CD14-positive monocyte (primary cell): ENCODE measurements around the gene SOAT1. TPM values are rescaled to one million over a fixed set of nuclear protein-coding genes. Genes with fewer than 3 reads are reported as not detected.

ENCODE experiments used
- DNase-seq, 3 donors: peaks; one replicate each; pipeline ENCODE4 v3.0.0-alpha.2; 2011 to 2022
- H2AFZ ChIP-seq: 2 replicates; pipeline ENCODE4 v1.6.0; 2012; ENCODE audit warnings: mild to moderate bottlenecking, low read depth, low read length, inconsistent platforms; ENCODE audit not compliant: insufficient read depth, poor library complexity, severe bottlenecking
- H3K27ac ChIP-seq, 2 donors: 1 replicate in 1 of 2; 2 replicates in 1 of 2; pipeline ENCODE4 v1.5.1; 2012 to 2013; ENCODE audit warnings: low read length in 2 of 2, control low read depth in 1 of 2, inconsistent platforms in 1 of 2, low read depth in 1 of 2, mild to moderate bottlenecking in 1 of 2
- H3K27me3 ChIP-seq, 2 donors: one replicate each; pipeline versions ENCODE4 v1.6.0 to v1.6.1; 2011 to 2013; ENCODE audit warnings: low read length in 2 of 2; ENCODE audit not compliant: control insufficient read depth in 2 of 2, insufficient read depth in 2 of 2
- H3K36me3 ChIP-seq, 2 donors: replicated peaks in 1 of 2; 1 replicate in 1 of 2; 2 replicates in 1 of 2; pipeline versions ENCODE4 v1.5.1 to v1.6.1; 2012 to 2013; ENCODE audit warnings: low read length in 2 of 2, control low read depth in 1 of 2, inconsistent platforms in 1 of 2, mild to moderate bottlenecking in 1 of 2; ENCODE audit not compliant: insufficient read depth in 2 of 2, control insufficient read depth in 1 of 2
- H3K4me1 ChIP-seq, 2 donors: 1 replicate in 1 of 2; 2 replicates in 1 of 2; pipeline versions ENCODE4 v1.5.1 to v1.6.1; 2012 to 2013; ENCODE audit warnings: low read length in 2 of 2, control low read depth in 1 of 2, inconsistent platforms in 1 of 2, mild to moderate bottlenecking in 1 of 2, moderate library complexity in 1 of 2; ENCODE audit not compliant: insufficient read depth in 2 of 2, control insufficient read depth in 1 of 2
- H3K4me2 ChIP-seq: replicated peaks from 2 replicates; pipeline ENCODE3; 2012; ENCODE audit warnings: low read length, moderate library complexity, mild to moderate bottlenecking; ENCODE audit not compliant: poor library complexity, severe bottlenecking; ENCODE audit errors: extremely low read depth
- H3K4me3 ChIP-seq, 3 experiments: fragments of 200-600 bp in 1 of 3; sonication (generic) in 1 of 3; replicated peaks in 1 of 3; 1 replicate in 2 of 3; 2 replicates in 1 of 3; pipeline ENCODE4 v1.5.1; 2011 to 2013; ENCODE audit warnings: low read length in 3 of 3, mild to moderate bottlenecking in 3 of 3, control low read depth in 2 of 3, low read depth in 2 of 3, inconsistent platforms in 1 of 3, moderate library complexity in 1 of 3
- H3K79me2 ChIP-seq: 2 replicates; pipeline ENCODE4 v1.6.0; 2012; ENCODE audit warnings: mild to moderate bottlenecking, control low read depth, inconsistent platforms, low read length, moderate library complexity; ENCODE audit not compliant: insufficient read depth
- H3K9ac ChIP-seq: 2 replicates; pipeline ENCODE4 v1.6.0; 2017; ENCODE audit warnings: low read length, mild to moderate bottlenecking; ENCODE audit not compliant: insufficient read depth, poor library complexity, severe bottlenecking
- H3K9me3 ChIP-seq, 2 donors: replicated peaks in 1 of 2; 1 replicate in 1 of 2; 2 replicates in 1 of 2; pipeline versions ENCODE4 v1.5.1 to v1.6.1; 2012 to 2013; ENCODE audit warnings: low read length in 2 of 2, control low read depth in 1 of 2; ENCODE audit not compliant: control insufficient read depth in 1 of 2, insufficient read depth in 1 of 2
- H4K20me1 ChIP-seq: 2 replicates; pipeline ENCODE4 v1.6.0; 2012; ENCODE audit warnings: mild to moderate bottlenecking, low read length, control low read depth, moderate library complexity; ENCODE audit not compliant: insufficient read depth
- H3K27ac Mint-ChIP-seq, 7 donors: one replicate each; pipeline ENCODE4 v1.8.0; 2020; ENCODE audit warnings: mild to moderate bottlenecking in 7 of 7, mixed read lengths in 7 of 7, moderate library complexity in 6 of 7, inconsistent platforms in 2 of 7
- H3K27me3 Mint-ChIP-seq, 3 donors: one replicate each; pipeline ENCODE4 v1.8.0; 2021 to 2022; ENCODE audit warnings: low read depth in 3 of 3, mild to moderate bottlenecking in 3 of 3, mixed read lengths in 3 of 3, moderate library complexity in 3 of 3, inconsistent platforms in 1 of 3
- H3K36me3 Mint-ChIP-seq, 2 donors: one replicate each; pipeline ENCODE4 v1.8.0; 2020; ENCODE audit warnings: mixed read lengths in 2 of 2, inconsistent platforms in 1 of 2, mild to moderate bottlenecking in 1 of 2
- H3K4me1 Mint-ChIP-seq: one replicate; pipeline ENCODE4 v1.8.0; 2020; ENCODE audit warnings: mild to moderate bottlenecking, mixed read lengths
- H3K4me3 Mint-ChIP-seq, 2 donors: one replicate each; pipeline ENCODE4 v1.8.0; 2020; ENCODE audit warnings: mild to moderate bottlenecking in 2 of 2, mixed read lengths in 2 of 2, moderate library complexity in 1 of 2
- H3K9me3 Mint-ChIP-seq, 7 donors: one replicate each; pipeline ENCODE4 v1.8.0; 2020 to 2022; ENCODE audit warnings: mixed read lengths in 7 of 7, mild to moderate bottlenecking in 6 of 7, moderate library complexity in 6 of 7, inconsistent platforms in 2 of 7
- CTCF ChIP-seq: fragments of 200-600 bp; IDR thresholded peaks from one replicate; pipeline ENCODE4 v1.8.0; 2022; ENCODE audit warnings: antibody characterized with exemption, mild to moderate bottlenecking
- WGBS: methylation state at CpG from one replicate; pipeline ENCODE4 v1.1.5; 2013; ENCODE audit warnings: missing lambda C conversion rate; ENCODE audit not compliant: insufficient coverage; 5-methylcytosine and 5-hydroxymethylcytosine counted together
- intact Hi-C, 2 donors: fragments of 100-400 bp; cut with micrococcal nuclease; formaldehyde crosslinking; loops; one replicate each; pipeline versions ENCODE4 v1.15.0 to v1.15.1; 2023
- polyA plus RNA-seq, 3 donors: library from polyadenylated mRNA; depleted of rRNA in 1 of 3; unstranded in 2 of 3; stranded (reverse) in 1 of 3; fragments of 300-500 nt in 2 of 3; fragments of >200 nt in 1 of 3; fragmentation: Illumina TruSeq in 2 of 3; gene quantifications; 1 replicate in 2 of 3; 2 replicates in 1 of 3; pipeline ENCODE4 v1.2.3, GENCODE V29; 2012 to 2021

The SOAT1 gene
- polyA plus RNA-seq, 3 donors = 15.8 to 158 (median 105) TPM

- H3K27me3 Mint-ChIP-seq = peaks cover 0 to 3% (median 0%) of the 10 kb centered on the region in 3 donors
- no peak overlapping the region for H3K4me2 ChIP-seq
- no peaks in the 10 kb centered on the region for H3K9me3 ChIP-seq
- TF ChIP-seq CTCF = no peak
- no peak overlapping the region for H3K4me3 ChIP-seq
- no peak overlapping the region for H2AFZ ChIP-seq
- H3K4me1 Mint-ChIP-seq = peaks cover 42% of the 10 kb centered on the region
- H3K9ac ChIP-seq = no peak overlapping the region
- H3K4me1 ChIP-seq = peaks cover 8 to 14% of the 10 kb centered on the region in 2 donors
- H3K79me2 ChIP-seq = peaks cover 100% of the 10 kb centered on the region
- no peak overlapping the region for H3K27ac Mint-ChIP-seq
- peaks cover 57 to 71% of the 10 kb centered on the region in 2 donors for H3K36me3 Mint-ChIP-seq
- H3K27me3 ChIP-seq = no peaks in the 10 kb centered on the region
- DNase-seq = no peak
- H4K20me1 ChIP-seq = peaks cover 100% of the 10 kb centered on the region
- intact Hi-C loops = no loop called here
- H3K36me3 ChIP-seq = peaks cover 46 to 70% of the 10 kb centered on the region in 2 donors
- no peak overlapping the region for H3K4me3 Mint-ChIP-seq
- peaks cover 0 to 4% (median 0%) of the 10 kb centered on the region in 7 donors for H3K9me3 Mint-ChIP-seq
- H3K27ac ChIP-seq = no peak overlapping the region
- WGBS = no CpG with 5 or more reads among the region's 3 CpGs
These were observed 9.7 kb downstream of the SOAT1 start for GRCh38 chr1:179303200-179303785.

- H3K4me3 ChIP-seq = no peak overlapping the region
- H3K36me3 Mint-ChIP-seq = peaks cover 55 to 69% of the 10 kb centered on the region in 2 donors
- H3K4me1 ChIP-seq = peaks cover 8 to 10% of the 10 kb centered on the region in 2 donors
- no peak for TF ChIP-seq CTCF
- H3K27ac ChIP-seq = peak overlapping the region in 1 of 2 donors; percentile 53
- intact Hi-C loops = no loop called here
- H3K4me2 ChIP-seq = no peak overlapping the region
- peaks cover 28% of the 10 kb centered on the region for H3K4me1 Mint-ChIP-seq
- H3K27ac Mint-ChIP-seq = peak overlapping the region in 6 of 7 donors; percentile 5 to 70 (median 30)
- no peak overlapping the region for H3K4me3 Mint-ChIP-seq
- peaks cover 99% of the 10 kb centered on the region for H3K79me2 ChIP-seq
- peaks cover 98% of the 10 kb centered on the region for H4K20me1 ChIP-seq
- peaks cover 48 to 78% of the 10 kb centered on the region in 2 donors for H3K36me3 ChIP-seq
- H2AFZ ChIP-seq = no peak overlapping the region
- peaks cover 0 to 4% (median 0%) of the 10 kb centered on the region in 7 donors for H3K9me3 Mint-ChIP-seq
- H3K9me3 ChIP-seq = no peaks in the 10 kb centered on the region
- no peak for DNase-seq
- H3K9ac ChIP-seq = no peak overlapping the region
- peaks cover 0 to 3% (median 0%) of the 10 kb centered on the region in 3 donors for H3K27me3 Mint-ChIP-seq
- H3K27me3 ChIP-seq = no peaks in the 10 kb centered on the region
- WGBS = no CpG with 5 or more reads among the region's 1 CpG
These were observed 11.9 kb downstream of the SOAT1 start for GRCh38 chr1:179305450-179305849.
